NCI-H2107 treated with DMSO at 0.1 percent for 48 hours (cell line): Measurements from ENCODE around the gene TBL1X.
A peak's percentile ranks its signal among the peaks of the same experiment; 100 is the strongest.

ENCODE experiments used
- DNase-seq: peaks from one replicate; lab custom pipeline; 2025; ENCODE audit not compliant: unreplicated experiment; lab: John Stamatoyannopoulos, UW

Gene TBL1X

GRCh38 chrX:9700555-9700954, 235.7 kb downstream of the TBL1X start:
- no peak for DNase-seq

GRCh38 chrX:9701790-9702189, 236.9 kb downstream of the TBL1X start:
- DNase-seq = no peak

- no peak for DNase-seq
Measured at GRCh38 chrX:9703406-9703805, 238.5 kb downstream of the TBL1X start.

- DNase-seq = no peak
Measured at GRCh38 chrX:9704876-9705465, 240.1 kb downstream of the TBL1X start.

GRCh38 chrX:9706421-9706820, 241.6 kb downstream of the TBL1X start:
- DNase-seq = no peak

- DNase-seq = no peak
Measured at GRCh38 chrX:9707306-9708033, 242.6 kb downstream of the TBL1X start.

GRCh38 chrX:9708086-9708485, 243.2 kb downstream of the TBL1X start:
- DNase-seq = no peak

- DNase-seq = peak; percentile 84
Measured at GRCh38 chrX:9708923-9709553, 244.2 kb downstream of the TBL1X start.

- no peak for DNase-seq
Measured at GRCh38 chrX:9710332-9710731, 245.5 kb downstream of the TBL1X start.

- DNase-seq = no peak
Measured at GRCh38 chrX:9717376-9717775, 252.5 kb downstream of the TBL1X start.

- DNase-seq = no peak
Measured at GRCh38 chrX:9724711-9725110, 259.9 kb downstream of the TBL1X start.

- no peak for DNase-seq
Measured at GRCh38 chrX:9728261-9728660, 263.4 kb downstream of the TBL1X start.

- DNase-seq = no peak
Measured at GRCh38 chrX:9729171-9729885, 264.5 kb downstream of the TBL1X start.

- DNase-seq = no peak
Measured at GRCh38 chrX:9730078-9730477, 265.2 kb downstream of the TBL1X start.

- no peak for DNase-seq
Measured at GRCh38 chrX:9730752-9731151, 265.9 kb downstream of the TBL1X start.

GRCh38 chrX:9737363-9737762, 272.5 kb downstream of the TBL1X start:
- peak; percentile 10 for DNase-seq

- no peak for DNase-seq
Measured at GRCh38 chrX:9738151-9738550, 273.3 kb downstream of the TBL1X start.

GRCh38 chrX:9739130-9739529, 274.3 kb downstream of the TBL1X start:
- no peak for DNase-seq

GRCh38 chrX:9745417-9746115, 280.7 kb downstream of the TBL1X start:
- no peak for DNase-seq

- DNase-seq = no peak
Measured at GRCh38 chrX:9746148-9746888, 281.5 kb downstream of the TBL1X start.
